Muscle layer of duodenum (tissue), 2 donors: Measurements from ENCODE around the gene NAA60.
"Not testable (repeated sequence)": the region's sequence is repeated elsewhere in the genome, so short reads cannot be mapped to it uniquely, and the experiment has no call there.

Experiments
- H3K27ac ChIP-seq: one replicate; pipeline ENCODE4 v1.7.0; 2013; ENCODE audit warnings: mild to moderate bottlenecking, low read length
- H3K27me3 ChIP-seq: one replicate; pipeline ENCODE4 v1.7.0; 2013; ENCODE audit warnings: low read depth, mild to moderate bottlenecking, control low read depth, low read length
- H3K36me3 ChIP-seq, 2 donors: one replicate each; pipeline ENCODE4 v1.7.0; 2013; ENCODE audit warnings: low read length in 2 of 2, control low read depth in 1 of 2, mild to moderate bottlenecking in 1 of 2; ENCODE audit not compliant: insufficient read depth in 2 of 2, control insufficient read depth in 1 of 2
- H3K4me1 ChIP-seq, 2 donors: one replicate each; pipeline ENCODE4 v1.7.0; 2013; ENCODE audit warnings: low read length in 2 of 2, mild to moderate bottlenecking in 2 of 2, control low read depth in 1 of 2, moderate library complexity in 1 of 2; ENCODE audit not compliant: insufficient read depth in 2 of 2, control insufficient read depth in 1 of 2
- H3K4me3 ChIP-seq, 2 donors: one replicate each; pipeline ENCODE4 v1.7.0; 2013; ENCODE audit warnings: low read length in 2 of 2, low read depth in 1 of 2, mild to moderate bottlenecking in 1 of 2
- H3K9me3 ChIP-seq, 2 donors: one replicate each; pipeline ENCODE4 v1.7.0; 2013; ENCODE audit warnings: low read length in 2 of 2, control low read depth in 1 of 2, mild to moderate bottlenecking in 1 of 2; ENCODE audit not compliant: control insufficient read depth in 1 of 2
- donor health status: healthy.

Gene NAA60

GRCh38 chr16:3498988-3499387 is 55.5 kb downstream of the NAA60 start:
- Histone ChIP-seq H3K27ac (no peak overlapping the region), H3K4me1 (peaks cover 0 to 13% of the 10 kb centered on the region in 2 donors), H3K27me3 (no peaks in the 10 kb centered on the region), H3K36me3 (peaks cover 0 to 3% of the 10 kb centered on the region in 2 donors), H3K4me3 (no peak overlapping the region), H3K9me3 (no peaks in the 10 kb centered on the region)

- H3K27me3 ChIP-seq, H3K27ac ChIP-seq, H3K9me3 ChIP-seq: not testable (repeated sequence)
- Histone ChIP-seq H3K4me3 (peak overlapping the region; percentile 85 to 98), H3K36me3 (peaks cover 3 to 17% of the 10 kb centered on the region in 2 donors), H3K4me1 (peaks cover 0 to 13% of the 10 kb centered on the region in 2 donors)
Observed at GRCh38 chr16:3501412-3501761, 57.9 kb downstream of the NAA60 start.

GRCh38 chr16:3501783-3502400 is 58.4 kb downstream of the NAA60 start:
- Histone ChIP-seq H3K4me3 (peak overlapping the region; percentile 85 to 98), H3K9me3 (no peaks in the 10 kb centered on the region), H3K4me1 (peaks cover 0 to 13% of the 10 kb centered on the region in 2 donors), H3K27ac (no peak overlapping the region), H3K27me3 (no peaks in the 10 kb centered on the region), H3K36me3 (peaks cover 3 to 19% of the 10 kb centered on the region in 2 donors)

GRCh38 chr16:3503523-3503922 is 60.0 kb downstream of the NAA60 start:
- no peaks in the 10 kb centered on the region for H3K27me3 ChIP-seq
- H3K9me3 ChIP-seq, result no peaks in the 10 kb centered on the region
- H3K4me1 ChIP-seq, result peaks cover 0 to 13% of the 10 kb centered on the region in 2 donors
- H3K36me3 ChIP-seq, result peaks cover 8 to 27% of the 10 kb centered on the region in 2 donors
- H3K27ac ChIP-seq, result no peak overlapping the region
- H3K4me3 ChIP-seq, result no peak overlapping the region

- H3K4me3 ChIP-seq, result no peak overlapping the region
- no peaks in the 10 kb centered on the region for H3K27me3 ChIP-seq
- H3K27ac ChIP-seq, result no peak overlapping the region
- H3K36me3 ChIP-seq, result peaks cover 27 to 69% of the 10 kb centered on the region in 2 donors
- no peaks in the 10 kb centered on the region for H3K9me3 ChIP-seq
- H3K4me1 ChIP-seq, result no peaks in the 10 kb centered on the region
Observed at GRCh38 chr16:3508736-3509135, 65.3 kb downstream of the NAA60 start.

GRCh38 chr16:3509470-3509928 is 66.0 kb downstream of the NAA60 start:
- Histone ChIP-seq H3K27ac (no peak overlapping the region), H3K9me3 (no peaks in the 10 kb centered on the region), H3K36me3 (peaks cover 27 to 74% of the 10 kb centered on the region in 2 donors), H3K27me3 (no peaks in the 10 kb centered on the region), H3K4me3 (no peak overlapping the region), H3K4me1 (no peaks in the 10 kb centered on the region)

GRCh38 chr16:3510416-3510815 is 66.9 kb downstream of the NAA60 start:
- Histone ChIP-seq H3K27ac (no peak overlapping the region), H3K36me3 (peaks cover 26 to 78% of the 10 kb centered on the region in 2 donors), H3K4me1 (no peaks in the 10 kb centered on the region), H3K4me3 (no peak overlapping the region), H3K27me3 (no peaks in the 10 kb centered on the region), H3K9me3 (no peaks in the 10 kb centered on the region)

GRCh38 chr16:3511286-3512180 is 68.1 kb downstream of the NAA60 start:
- Histone ChIP-seq H3K4me1 (no peaks in the 10 kb centered on the region), H3K36me3 (peaks cover 34 to 80% of the 10 kb centered on the region in 2 donors), H3K27me3 (no peaks in the 10 kb centered on the region), H3K27ac (no peak overlapping the region), H3K9me3 (no peaks in the 10 kb centered on the region), H3K4me3 (no peak overlapping the region)

GRCh38 chr16:3513892-3514583 is 70.6 kb downstream of the NAA60 start:
- Histone ChIP-seq H3K36me3 (peaks cover 35 to 82% of the 10 kb centered on the region in 2 donors), H3K9me3 (no peaks in the 10 kb centered on the region), H3K27me3 (no peaks in the 10 kb centered on the region), H3K4me3 (no peak overlapping the region), H3K27ac (no peak overlapping the region), H3K4me1 (no peaks in the 10 kb centered on the region)

- no peaks in the 10 kb centered on the region for H3K27me3 ChIP-seq
- no peaks in the 10 kb centered on the region for H3K9me3 ChIP-seq
- no peaks in the 10 kb centered on the region for H3K4me1 ChIP-seq
- no peak overlapping the region for H3K4me3 ChIP-seq
- no peak overlapping the region for H3K27ac ChIP-seq
- H3K36me3 ChIP-seq, result peaks cover 37 to 82% of the 10 kb centered on the region in 2 donors
Observed at GRCh38 chr16:3514621-3515020, 71.1 kb downstream of the NAA60 start.

- H3K4me3 ChIP-seq, result no peak overlapping the region
- no peaks in the 10 kb centered on the region for H3K27me3 ChIP-seq
- H3K27ac ChIP-seq, result no peak overlapping the region
- peaks cover 0 to 2% of the 10 kb centered on the region in 2 donors for H3K4me1 ChIP-seq
- H3K36me3 ChIP-seq, result peaks cover 34 to 72% of the 10 kb centered on the region in 2 donors
- H3K9me3 ChIP-seq, result no peaks in the 10 kb centered on the region
Observed at GRCh38 chr16:3515897-3516296, 72.4 kb downstream of the NAA60 start.
